ENCODE data around the gene HYCC2.

DNA sequence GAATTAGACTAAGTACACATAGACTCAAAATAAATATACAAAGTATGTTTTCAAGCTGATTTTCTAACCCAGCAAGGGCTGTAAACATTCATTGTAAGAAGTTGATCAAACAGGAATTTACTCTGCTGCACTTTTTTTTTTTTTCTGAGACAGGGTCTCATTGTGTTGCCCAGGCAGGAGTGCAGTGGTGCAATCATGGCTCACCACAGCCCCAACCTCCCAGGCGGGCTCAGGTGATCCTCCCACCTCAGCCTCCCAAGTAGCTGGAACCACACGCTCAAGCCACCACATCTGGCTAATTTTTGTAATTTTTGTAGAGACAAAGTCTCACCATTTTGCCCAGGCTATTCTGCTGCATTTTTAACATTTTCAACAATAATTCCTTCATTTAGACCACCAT lies 36.2 kb upstream of the HYCC2 start:
- TF ChIP-seq HOXA7 (CRISPR knock-in tag; IDR thresholded peaks at IDR 0.05; ENCODE audit: borderline replicate concordance) (no peak), ZBTB21 (tag by site-specific recombination; IDR thresholded peaks at IDR 0.05) (no peak), ZNF292 (tag by site-specific recombination; IDR thresholded peaks at IDR 0.05; ENCODE audit: borderline replicate concordance, low read depth) (no peak), ZXDB (tag by site-specific recombination; IDR thresholded peaks at IDR 0.05) (no peak), ZNF335 (tag by site-specific recombination; conservative IDR thresholded peaks at IDR 0.05) (no peak), ZSCAN16 (tag by site-specific recombination; IDR thresholded peaks at IDR 0.05) (no peak), ZNF214 (tag by site-specific recombination; IDR thresholded peaks at IDR 0.05; ENCODE audit: borderline replicate concordance) (no peak), ZNF114 (tag by site-specific recombination; IDR thresholded peaks at IDR 0.05) (no peak), ZNF138 (tag by site-specific recombination; IDR thresholded peaks at IDR 0.05; ENCODE audit: borderline replicate concordance) (no peak), ZNF394 (tag by site-specific recombination; IDR thresholded peaks at IDR 0.05; ENCODE audit: borderline replicate concordance) (no peak), ZNF747 (tag by site-specific recombination; IDR thresholded peaks at IDR 0.05) (no peak)
- TF ChIP-seq, protein P1, sequence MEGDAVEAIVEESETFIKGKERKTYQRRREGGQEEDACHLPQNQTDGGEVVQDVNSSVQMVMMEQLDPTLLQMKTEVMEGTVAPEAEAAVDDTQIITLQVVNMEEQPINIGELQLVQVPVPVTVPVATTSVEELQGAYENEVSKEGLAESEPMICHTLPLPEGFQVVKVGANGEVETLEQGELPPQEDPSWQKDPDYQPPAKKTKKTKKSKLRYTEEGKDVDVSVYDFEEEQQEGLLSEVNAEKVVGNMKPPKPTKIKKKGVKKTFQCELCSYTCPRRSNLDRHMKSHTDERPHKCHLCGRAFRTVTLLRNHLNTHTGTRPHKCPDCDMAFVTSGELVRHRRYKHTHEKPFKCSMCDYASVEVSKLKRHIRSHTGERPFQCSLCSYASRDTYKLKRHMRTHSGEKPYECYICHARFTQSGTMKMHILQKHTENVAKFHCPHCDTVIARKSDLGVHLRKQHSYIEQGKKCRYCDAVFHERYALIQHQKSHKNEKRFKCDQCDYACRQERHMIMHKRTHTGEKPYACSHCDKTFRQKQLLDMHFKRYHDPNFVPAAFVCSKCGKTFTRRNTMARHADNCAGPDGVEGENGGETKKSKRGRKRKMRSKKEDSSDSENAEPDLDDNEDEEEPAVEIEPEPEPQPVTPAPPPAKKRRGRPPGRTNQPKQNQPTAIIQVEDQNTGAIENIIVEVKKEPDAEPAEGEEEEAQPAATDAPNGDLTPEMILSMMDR (tag by site-specific recombination; IDR thresholded peaks at IDR 0.05) = no peak
- TF ChIP-seq, protein P2, sequence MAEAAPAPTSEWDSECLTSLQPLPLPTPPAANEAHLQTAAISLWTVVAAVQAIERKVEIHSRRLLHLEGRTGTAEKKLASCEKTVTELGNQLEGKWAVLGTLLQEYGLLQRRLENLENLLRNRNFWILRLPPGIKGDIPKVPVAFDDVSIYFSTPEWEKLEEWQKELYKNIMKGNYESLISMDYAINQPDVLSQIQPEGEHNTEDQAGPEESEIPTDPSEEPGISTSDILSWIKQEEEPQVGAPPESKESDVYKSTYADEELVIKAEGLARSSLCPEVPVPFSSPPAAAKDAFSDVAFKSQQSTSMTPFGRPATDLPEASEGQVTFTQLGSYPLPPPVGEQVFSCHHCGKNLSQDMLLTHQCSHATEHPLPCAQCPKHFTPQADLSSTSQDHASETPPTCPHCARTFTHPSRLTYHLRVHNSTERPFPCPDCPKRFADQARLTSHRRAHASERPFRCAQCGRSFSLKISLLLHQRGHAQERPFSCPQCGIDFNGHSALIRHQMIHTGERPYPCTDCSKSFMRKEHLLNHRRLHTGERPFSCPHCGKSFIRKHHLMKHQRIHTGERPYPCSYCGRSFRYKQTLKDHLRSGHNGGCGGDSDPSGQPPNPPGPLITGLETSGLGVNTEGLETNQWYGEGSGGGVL (tag by site-specific recombination; IDR thresholded peaks at IDR 0.05) = no peak
